HG02623 (cell line): ENCODE measurements around the gene SCYGR7.
"Not testable (repeated sequence)": the region's sequence is repeated elsewhere in the genome, so short reads cannot be mapped to it uniquely, and the experiment has no call there.

Source experiments
- ATAC-seq: cut with Tn5 transposase; IDR thresholded peaks from one replicate; pipeline ENCODE4 v1.9.1; 2021; ENCODE audit warnings: moderate library complexity; ENCODE audit not compliant: unreplicated experiment

The SCYGR7 gene, protein sequence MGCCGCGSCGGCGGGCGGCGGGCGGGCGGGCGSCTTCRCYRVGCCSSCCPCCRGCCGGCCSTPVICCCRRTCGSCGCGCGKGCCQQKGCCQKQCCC

DNA sequence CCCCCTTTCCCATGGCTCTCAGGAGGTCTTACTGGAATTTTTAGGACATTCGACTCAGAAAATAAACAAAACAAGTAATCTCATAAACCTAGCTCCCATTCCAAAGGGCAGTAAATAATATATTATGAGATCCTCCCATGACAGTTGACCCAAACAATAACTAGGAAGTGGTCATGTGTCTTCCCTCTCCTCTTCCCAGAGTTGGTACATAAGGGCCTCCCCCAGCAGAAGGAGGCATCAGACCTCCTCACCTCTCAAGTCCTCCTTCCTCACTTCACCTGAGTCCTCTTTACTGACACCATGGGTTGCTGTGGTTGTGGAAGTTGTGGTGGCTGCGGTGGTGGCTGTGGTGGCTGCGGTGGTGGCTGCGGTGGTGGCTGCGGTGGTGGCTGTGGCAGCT, at the start of gene SCYGR7:
Gene SCYGR7 (plus strand): TSS at position 301 of the 400 bp plus-strand sequence. CDS start 0 bp downstream, at position 301.
- no peak for ATAC-seq

DNA sequence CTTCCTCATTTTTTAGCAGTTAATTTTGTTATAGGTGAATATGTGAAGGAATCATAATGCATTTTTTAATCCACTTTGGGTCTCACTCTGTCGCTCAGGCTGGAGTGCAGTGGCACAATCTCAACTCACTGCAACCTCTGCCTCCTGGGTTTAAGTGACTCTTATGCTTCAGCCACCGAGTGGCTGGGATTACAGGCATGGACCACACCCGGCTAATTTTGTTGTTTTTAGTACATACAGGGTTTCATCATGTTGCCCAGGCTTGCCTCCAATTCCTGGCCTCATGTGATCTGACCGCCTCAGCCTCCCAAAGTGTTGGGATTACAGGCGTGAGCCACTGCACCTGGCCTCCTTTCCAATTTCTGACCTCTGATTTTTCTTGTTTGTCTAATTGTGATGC, 43.9 kb upstream of the SCYGR7 start:
- ATAC-seq: no peak

DNA sequence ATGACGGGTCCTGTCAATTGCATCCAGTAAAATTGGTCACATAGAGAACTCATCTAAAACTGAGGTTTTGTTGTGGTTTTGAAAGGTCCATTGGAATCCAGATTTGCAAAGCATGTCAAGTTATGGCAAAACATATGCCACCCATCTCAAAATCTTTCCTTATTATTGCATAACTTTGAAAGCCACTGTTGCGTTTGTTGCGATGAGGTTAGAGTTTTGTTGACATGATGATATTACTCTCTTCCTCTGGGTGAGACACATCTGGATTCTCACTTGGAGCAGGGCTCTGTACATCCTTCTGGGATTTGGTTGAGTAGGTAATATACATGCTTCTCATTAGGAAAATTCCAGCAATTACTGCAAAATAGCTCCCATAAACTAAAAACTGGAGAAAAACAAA, 40.9 kb upstream of the SCYGR7 start:
- ATAC-seq: no peak

DNA sequence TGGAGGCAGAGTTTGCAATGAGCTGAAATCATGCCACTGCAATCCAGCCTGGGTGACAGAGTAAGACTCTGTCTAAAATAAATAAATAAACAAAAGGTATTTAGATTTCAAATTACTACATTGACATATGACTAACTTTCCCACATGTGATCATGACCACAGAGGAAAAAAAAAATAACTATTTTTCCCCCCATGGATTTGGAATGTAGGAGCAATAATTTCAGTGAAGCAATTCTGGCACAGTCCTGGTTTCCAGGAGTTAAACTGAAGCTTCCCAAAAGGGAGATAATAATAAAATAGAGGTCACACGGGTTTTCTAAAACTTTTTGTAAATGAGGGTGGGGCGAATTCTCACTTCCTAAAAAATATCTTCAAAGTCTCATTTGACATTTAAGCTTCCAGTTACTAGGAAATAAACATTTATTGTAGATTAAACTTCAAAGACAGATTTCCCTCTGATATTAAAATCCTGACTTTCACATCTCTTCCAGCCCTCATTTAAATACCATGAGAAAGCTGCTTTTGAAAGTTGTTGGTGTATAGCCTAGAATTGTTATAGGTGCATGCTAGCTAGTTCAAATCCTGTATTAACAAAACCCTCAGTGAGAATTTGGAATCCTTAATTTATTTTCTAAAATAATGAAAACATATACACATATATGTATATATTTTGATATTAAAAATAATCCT, 31.0 kb upstream of the SCYGR7 start:
- ATAC-seq: no peak

DNA sequence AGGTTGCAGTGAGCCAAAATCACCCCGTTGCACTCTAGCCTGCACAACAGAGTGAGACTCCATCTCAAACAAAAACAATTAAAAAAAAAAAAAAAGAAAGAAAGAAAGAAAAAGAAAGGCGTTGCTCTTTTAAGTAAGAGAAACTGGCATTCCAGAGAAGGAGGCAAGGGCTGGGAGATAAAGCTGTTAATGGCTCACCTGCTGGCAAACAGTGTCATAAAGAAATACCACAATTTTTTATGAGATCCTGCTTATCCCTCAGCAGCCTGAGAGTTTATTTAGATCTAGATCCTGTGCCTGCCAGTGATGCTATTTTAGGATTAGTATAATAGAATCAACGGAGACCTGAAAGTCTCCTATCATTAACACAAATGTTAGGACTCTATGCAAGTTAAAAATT, 26.6 kb upstream of the SCYGR7 start:
- no peak for ATAC-seq

DNA sequence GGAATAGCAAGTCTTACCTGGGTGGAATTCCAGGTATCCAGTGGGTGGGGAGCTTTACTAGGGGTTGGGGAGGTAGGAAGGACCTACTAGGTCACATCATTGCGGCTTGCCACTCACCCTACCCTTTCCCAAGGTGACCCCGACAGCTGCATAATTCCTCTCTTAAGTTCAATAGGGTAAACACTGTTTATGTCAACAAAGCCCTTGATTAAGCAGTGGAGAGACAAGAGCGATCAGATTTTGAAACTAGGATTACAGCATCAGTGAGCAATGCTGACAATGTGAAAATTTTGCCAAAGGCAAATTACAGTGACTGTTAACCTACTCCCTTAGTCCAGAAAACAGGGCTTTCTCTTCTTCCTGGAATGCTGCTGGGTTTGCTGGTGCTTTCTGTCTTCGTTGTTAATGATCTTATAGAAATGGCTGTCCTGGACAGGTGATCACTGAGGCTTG, 24.8 kb upstream of the SCYGR7 start:
- no peak for ATAC-seq

DNA sequence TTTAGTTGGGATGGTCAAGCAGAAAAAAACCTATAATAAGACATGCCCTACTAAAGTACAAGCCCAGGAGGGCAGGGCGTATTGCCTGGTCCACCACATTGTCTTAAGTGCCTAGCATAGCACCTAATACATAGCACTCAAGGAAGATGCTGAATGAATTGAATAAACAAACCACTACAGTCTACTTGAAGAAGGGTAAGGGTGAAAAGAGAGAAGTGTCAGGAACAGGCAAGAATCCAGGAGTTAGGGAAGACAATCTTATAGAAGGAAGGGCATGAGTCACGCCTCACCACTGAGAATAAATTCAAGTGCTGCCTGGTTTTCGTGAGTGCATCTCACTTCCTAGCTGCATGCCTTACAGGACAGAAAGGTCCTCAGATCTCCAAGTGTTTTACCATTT, 24.2 kb upstream of the SCYGR7 start:
- ATAC-seq: no peak

DNA sequence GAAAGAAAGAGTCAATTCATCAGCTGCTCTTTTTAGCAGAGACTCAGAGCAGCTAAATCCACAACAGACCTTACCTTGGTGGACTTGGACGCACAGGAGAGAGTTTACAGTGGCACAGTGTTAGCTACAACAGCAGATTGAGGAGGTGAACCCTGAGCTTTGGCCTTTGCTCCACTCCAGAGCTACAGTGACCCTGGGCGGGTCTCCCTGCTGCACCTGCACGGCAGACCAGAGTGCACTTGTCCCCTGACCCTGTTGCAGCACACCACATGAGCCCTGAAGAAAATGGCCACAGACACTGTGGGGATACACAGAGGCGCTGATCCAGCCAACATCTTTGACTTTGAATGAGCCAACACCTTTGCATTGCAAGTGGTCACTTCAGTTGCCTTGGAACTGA, 21.3 kb upstream of the SCYGR7 start:
- ATAC-seq: no peak

DNA sequence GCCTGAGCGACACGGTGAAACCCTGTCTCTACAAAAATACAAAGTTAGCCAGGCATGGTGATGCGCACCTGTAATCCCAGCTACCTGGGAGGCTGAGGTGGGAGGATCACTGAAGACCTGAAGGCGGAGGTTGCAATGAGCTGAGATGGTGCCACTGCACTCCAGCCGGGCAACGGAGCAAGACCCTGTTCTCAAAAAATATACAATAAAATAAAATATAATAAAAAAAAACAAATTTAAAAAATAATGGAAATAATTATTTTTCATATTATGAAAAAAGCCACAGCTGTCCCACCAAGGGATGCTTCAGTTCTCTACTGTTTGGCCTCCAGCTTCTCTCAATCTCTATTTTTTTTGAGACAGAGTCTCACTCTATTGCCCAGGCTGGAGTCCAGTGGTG, 20.7 kb upstream of the SCYGR7 start:
- ATAC-seq: no peak

DNA sequence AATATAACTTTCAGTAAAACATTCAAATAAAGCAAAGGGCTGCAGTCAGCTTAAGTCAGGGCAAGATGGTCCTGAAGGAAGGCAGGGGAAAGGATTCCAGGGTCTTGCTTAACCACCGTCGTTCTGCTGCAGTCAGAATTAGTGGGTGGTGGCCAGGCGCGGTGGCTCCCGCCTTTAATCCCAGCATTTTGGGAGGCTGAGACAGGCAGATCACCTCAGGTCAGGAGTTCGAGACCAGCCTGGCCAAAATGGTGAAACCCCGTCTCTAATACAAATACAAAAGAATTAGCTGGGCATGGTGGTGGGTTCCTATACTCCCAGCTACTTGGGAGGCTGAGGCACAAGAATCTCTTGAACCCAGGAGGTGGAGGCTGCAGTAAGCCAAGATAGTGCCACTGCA, 17.1 kb upstream of the SCYGR7 start:
- no peak for ATAC-seq

DNA sequence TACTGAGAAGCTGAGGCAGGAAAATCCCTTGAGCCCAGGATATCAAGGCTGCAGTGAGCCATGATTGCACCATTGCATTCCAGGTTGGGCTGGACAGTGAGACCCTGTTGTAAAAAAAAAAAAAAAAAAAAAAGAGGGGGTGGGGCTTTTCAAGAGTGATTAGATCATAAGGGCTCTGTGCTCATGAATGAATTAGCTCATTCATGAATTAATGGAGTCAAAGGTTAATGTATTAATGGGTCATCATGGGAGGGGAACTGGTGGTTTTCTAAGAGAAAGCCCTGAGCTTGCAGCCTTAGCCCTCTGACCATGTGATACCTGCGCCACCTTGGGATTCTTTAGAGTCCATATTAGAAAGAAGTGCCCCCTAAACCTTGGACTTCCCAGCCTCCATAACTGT, 14.8 kb upstream of the SCYGR7 start:
- no peak for ATAC-seq

DNA sequence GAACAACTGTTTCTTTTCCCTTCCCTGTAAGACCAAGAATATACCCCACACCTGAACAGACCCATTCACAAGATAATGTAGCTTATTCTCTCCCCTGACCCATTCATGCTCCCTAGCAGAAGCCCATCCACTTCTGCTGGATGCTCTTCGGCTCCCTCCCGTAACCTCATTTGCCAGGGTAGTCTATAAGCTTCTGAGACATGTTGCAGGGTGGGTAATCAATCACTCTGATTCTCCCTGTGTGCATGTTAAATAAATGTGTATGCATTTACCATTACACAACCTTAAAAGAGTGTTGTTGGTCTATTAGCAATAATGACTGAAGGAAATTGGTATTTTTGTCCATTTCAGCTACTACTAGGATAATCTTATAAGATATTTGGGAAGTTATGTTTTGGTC, 11.6 kb upstream of the SCYGR7 start:
- no peak for ATAC-seq

DNA sequence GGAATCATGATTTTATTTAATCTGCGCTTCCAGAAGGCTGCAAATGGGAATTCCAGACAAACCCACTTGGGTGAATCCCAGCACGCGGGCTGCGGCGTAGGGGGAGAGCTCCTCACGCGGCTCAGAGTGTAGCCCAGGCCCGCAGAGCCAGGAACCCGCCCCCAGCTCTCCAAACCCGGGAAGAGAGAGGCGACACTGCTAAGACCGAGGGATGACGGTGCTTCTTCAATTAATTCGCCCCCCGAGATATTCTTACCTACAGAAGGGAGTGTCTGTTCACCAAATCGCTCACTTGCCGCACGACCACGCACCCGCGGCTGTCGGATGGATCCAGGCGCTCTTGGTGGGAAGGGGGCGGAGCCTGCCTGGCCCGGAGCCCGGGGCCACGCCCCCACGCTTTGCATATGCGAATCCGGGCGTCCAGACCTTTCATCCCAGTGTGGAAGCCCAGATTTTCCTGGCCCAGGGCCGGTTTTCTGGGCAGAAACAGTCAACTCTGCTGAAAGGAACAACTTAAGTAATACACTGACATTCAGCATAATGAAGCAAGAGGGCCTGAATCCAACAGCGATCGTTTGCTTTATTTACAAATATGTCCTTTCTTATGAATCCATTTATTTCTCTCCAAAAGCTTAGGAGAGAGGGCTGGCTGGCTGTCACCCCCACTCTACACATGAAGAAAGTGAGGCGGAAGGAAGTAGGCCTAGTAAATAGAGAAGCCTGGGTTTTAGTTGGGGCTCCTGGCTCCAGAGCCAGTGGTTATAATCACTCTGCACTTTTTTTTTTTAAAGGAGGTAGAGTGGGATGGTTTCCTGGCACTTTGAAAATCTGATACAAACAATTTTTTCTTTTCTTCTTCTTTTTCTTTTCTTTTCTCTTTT, 10.2 kb upstream of the SCYGR7 start, which contains the start of gene SLC19A3:
Gene SLC19A3 (minus strand): TSS at position 342 of the 881 bp plus-strand sequence. CDS start 15,710 bp downstream, outside the sequence.
- no peak for ATAC-seq

DNA sequence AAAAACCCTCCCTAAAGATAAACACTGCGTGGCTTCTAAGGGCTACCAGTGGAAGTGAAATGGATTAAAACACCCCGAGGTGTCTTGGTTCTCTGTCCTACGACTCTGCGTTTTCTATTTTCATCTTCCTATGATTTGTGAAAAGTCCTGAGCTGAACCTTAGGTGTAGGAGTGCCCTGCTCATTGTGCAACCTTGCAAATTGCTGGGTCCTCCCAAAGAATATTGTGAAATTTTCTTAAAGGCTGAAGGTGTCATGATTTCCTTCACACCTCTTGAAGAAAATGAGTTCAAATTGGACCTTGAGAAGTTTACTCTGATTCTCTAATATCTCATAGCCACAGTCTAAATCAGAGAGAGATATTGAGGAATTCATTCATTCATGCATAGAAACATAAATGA, 8.5 kb upstream of the SCYGR7 start:
- ATAC-seq: no peak

DNA sequence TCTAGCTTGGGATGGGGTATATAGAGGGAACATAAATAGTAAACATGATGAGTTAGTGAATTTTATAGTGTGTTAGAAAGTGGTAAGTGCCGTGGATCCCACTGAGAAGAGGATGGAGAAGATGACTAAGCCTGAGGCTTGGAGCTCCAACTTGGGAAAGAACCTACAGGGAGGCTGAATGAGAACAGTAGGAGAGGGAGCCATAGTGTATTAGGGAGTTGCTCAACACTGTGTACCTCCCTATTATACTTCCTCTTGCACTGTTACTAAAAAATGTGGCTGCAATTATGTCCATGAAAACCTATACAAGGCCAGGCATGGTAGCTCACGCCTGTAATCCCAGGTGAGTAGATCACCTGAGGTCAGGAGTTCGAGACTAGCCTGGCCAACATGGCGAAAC, 7.5 kb upstream of the SCYGR7 start:
- no peak for ATAC-seq

DNA sequence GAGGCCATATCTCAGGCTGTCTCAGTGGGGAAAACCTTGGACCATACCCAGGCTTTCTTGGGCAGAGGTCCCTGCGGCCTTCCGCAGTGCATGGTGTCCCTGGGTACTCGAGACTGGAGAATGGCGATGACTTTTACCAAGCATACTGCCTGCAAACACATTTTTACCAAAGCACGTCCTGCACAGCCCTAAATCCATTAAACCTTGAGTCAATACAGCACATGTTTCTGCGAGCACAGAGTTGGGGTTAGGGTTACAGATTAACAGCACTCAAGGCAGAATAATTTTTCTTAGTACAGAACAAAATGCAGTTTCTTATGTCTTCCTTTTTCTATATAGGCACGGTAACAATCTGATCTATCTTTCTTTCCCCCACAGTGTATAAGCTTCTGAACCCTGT, 5.3 kb upstream of the SCYGR7 start:
- ATAC-seq: not testable (repeated sequence)

DNA sequence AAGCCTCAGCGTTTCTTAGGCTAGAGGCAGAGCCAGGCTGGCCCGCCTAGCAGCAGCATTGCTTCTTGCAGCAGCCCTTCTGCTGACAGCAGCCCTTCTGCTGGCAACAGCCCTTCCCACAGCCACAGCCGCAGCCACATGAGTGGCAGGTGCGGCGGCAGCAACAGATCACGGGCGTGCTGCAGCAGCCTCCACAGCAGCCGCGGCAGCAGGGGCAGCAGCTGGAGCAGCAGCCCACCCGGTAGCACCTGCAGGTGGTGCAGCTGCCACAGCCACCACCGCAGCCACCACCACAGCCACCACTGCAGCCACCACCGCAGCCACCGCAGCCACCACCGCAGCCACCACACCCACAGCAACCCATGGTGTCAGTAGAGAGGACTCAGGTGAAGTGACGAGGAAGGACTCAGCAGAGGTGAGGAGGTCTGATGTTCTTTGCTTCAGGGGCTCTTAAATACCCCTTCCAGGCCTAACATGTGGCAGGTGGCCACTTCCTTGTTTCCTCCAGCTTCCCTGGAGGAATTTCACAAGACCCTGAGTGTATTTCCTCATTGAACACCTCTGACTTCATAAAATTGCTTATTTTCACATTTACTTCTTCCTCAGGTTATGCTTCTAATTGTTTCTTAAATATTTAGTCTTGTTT, 3.6 kb upstream of the SCYGR7 start, which contains the start of gene SCYGR6:
Gene SCYGR6 (minus strand): TSS at position 364 of the 646 bp plus-strand sequence. CDS start 0 bp downstream, at position 364.
- ATAC-seq: no peak

DNA sequence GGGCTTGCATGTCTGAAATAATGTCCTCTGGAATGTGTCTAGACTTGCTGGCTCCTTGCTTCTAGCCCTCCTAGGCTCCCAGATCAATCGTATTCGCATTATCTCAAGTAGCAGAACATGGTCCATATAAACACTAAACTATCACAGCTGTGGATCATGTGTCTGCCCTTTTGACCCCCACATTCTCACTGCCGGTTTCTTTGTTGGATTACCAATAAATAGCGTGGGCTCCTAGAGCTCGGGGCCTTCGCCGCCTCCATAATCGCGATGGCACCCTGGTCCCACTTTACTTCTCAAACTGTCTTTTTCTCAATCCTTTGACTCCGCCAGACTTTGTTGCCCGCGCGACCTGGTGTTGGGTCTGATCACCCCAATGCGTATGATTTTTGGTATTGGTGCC, 11.2 kb downstream of the SCYGR7 start:
- no peak for ATAC-seq

DNA sequence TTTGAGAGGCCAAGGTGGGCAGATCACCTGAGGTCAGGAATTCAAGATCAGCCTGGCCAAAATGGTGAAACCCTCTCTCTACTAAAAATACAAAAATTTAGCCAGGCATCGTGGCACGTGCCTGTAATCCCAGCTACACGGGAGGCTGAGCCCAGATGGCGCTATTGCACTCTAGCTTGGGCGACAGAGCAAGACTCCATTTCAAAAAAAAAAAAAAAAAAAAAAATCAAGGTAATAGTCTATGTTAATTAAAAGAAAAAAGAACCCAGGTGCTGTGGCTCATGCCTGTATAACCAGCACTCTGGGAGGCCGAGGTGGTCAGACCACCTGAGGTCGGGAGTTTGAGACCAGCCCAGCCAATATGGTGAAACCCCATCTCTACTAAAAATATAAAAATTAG, 12.6 kb downstream of the SCYGR7 start:
- not testable (repeated sequence) for ATAC-seq

DNA sequence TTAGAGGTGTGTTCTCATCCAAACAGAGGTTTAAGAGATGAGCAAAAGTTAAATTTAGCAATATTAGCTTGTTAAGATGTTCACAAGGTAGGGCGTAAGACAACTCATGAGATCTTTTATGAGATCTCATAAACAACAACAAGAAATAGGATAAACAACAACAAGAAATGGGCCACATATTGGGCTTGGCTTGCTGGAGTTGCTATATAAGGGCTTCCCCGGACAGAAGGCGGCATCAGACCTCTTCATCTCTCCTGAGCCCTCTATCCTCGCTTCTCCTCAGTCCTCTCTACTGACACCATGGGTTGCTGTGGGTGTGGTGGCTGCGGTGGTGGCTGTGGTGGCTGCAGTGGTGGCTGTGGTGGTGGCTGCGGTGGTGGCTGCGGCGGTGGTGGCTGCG, 17.5 kb downstream of the SCYGR7 start, which contains the start of gene SCYGR8:
Gene SCYGR8 (plus strand): TSS at position 301 of the 400 bp plus-strand sequence. CDS start 0 bp downstream, at position 301.
- ATAC-seq: no peak

DNA sequence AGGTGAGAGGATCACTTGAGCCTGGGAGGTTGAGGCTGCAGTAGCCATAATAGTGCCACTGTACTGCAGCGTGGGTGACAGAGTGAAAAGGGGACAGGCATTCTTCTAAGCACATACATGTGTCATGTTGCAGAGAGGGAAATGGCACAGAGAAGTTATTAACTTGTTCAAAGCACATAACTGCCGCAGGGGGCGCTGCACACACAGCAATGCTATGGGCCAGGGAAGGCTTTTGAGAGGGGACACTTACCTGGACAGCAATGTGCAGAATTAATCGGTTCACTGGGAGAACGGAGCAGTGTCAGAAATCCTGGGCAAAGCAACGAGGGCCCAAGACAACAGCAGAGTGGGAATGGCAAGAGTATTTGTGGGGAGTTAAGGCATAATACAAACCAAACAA, 19.9 kb downstream of the SCYGR7 start:
- no peak for ATAC-seq
